ENCODE data around the gene SAMD8. TPM values are rescaled to one million over a fixed set of nuclear protein-coding genes. Genes with fewer than 3 reads are reported as not detected.
"Not testable (repeated sequence)": the region's sequence is repeated elsewhere in the genome, so short reads cannot be mapped to it uniquely, and the experiment has no call there.

SAMD8 gene
- total RNA-seq, 2 experiments from 2014 or later = 13.8 TPM

DNA sequence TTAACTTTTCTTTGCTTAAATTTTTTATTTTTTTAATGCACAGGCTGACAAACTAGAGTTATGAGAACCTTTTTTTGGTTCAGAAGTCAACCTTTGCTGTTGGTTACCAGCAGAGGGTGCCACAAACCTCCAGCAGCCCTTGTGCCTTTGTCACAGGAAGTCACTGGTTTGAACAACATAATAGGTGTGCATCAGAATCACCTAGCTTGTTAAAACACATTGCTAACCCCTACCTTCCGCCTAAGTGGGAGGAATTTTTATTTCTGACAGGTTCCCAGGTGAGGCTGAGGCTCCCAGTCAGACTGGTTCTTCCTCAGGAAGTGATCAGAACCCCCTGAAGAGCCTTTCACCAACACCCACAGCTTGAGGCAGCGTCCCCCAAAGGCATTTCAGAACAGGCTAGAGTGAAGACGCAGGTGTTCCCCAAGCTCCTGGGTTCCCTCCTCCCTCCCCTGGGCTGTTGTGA is 76.5 kb downstream of the SAMD8 start:
- no peaks in the 10 kb centered on the region for H3K9me3 Mint-ChIP-seq (ENCODE audit: low read depth)
- ATAC-seq = peak; percentile 90
- CTCF ChIA-PET = interaction anchor here (0.6 to 7.4 kb wide), 21 partner anchors 10 to 323 kb away, joined by 3 to 126 read pairs (median 8); partner anchors contain the start of genes COMTD1 and VDAC2
- H3K27ac Mint-ChIP-seq = peak overlapping the region; percentile 67
- no peak overlapping the region for H3K4me3 Mint-ChIP-seq
- peaks cover 13% of the 10 kb centered on the region for H3K4me1 Mint-ChIP-seq
- no peaks in the 10 kb centered on the region for H3K27me3 Mint-ChIP-seq
- DNase-seq = peak; percentile 82
- peaks cover 1% of the 10 kb centered on the region for H3K36me3 Mint-ChIP-seq

DNA sequence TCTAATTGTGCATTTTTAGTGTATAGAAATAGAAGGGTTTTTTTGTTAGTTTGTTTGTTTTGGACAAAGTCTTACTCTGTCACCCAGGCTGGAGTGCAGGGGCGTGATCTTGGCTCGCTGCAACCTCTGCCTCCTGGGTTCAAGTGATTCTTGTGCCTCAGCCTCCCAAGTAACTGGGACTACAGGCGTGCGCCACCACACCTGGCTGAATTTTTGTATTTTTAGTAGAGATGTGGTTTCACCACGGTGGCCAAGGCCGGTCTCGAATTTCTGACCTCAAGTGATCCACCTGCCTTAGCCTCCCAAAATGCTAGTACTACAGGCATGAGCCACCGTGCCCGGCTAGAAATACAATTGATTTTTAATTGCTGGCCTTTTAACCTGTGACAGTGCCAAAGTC is 77.1 kb downstream of the SAMD8 start:
- H3K27ac Mint-ChIP-seq; H3K27me3 Mint-ChIP-seq; H3K4me3 Mint-ChIP-seq; ATAC-seq; DNase-seq; H3K36me3 Mint-ChIP-seq; H3K9me3 Mint-ChIP-seq (ENCODE audit: low read depth): not testable (repeated sequence)
- peaks cover 13% of the 10 kb centered on the region for H3K4me1 Mint-ChIP-seq
- CTCF ChIA-PET = interaction anchor here (0.6 to 7.4 kb wide), 19 partner anchors 10 to 323 kb away, joined by 3 to 126 read pairs (median 8); partner anchors contain the start of genes COMTD1 and VDAC2

DNA sequence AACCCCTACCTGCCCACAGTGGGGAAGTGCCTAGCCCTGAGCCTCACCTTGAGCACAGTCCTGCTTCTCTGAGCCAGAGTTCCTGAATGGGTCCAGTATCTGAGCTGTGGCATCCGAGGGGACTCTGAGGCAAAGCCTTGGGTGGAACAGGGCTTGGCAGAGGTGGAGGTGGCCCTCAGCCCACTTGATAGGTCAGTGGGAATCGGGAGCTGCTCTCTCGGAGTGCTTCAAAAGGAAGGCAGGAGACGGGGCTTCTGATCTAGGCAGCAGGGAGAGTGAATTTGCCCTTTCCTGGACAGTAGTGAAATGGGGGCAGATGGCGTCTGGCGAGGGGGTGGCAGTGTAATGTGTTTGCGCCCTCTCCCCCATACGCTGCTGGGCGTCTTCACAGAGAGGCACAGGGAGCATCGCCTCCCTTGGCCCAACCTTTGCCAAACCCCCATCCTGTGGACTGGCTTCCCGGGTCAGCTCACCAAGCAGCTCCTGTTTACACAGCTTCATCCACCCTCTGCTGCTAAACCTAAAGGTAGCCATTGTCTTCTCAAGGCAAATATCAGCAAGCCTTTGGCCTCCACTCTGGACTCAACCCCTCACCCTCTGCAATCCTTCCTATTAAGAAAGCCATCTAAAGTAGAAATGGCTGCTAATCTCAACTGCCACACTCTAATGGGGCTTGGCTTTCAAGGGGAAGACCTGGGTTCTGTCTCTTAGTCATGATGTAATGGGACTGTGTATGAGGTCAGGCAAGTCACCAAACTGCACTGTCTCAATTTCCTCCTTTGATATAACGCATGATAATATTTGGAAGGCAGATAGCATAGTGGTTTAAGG is 78.0 kb downstream of the SAMD8 start:
- no peak for DNase-seq
- peaks cover 1% of the 10 kb centered on the region for H3K36me3 Mint-ChIP-seq
- H3K27ac Mint-ChIP-seq = no peak overlapping the region
- no peaks in the 10 kb centered on the region for H3K9me3 Mint-ChIP-seq (ENCODE audit: low read depth)
- H3K4me3 Mint-ChIP-seq = no peak overlapping the region
- no peak for ATAC-seq
- no peaks in the 10 kb centered on the region for H3K27me3 Mint-ChIP-seq
- CTCF ChIA-PET = interaction anchor here (0.6 to 7.4 kb wide), 6 partner anchors 9 to 46 kb away, joined by 3 to 126 read pairs (median 14); partner anchors contain the start of genes COMTD1 and VDAC2
- peaks cover 13% of the 10 kb centered on the region for H3K4me1 Mint-ChIP-seq

DNA sequence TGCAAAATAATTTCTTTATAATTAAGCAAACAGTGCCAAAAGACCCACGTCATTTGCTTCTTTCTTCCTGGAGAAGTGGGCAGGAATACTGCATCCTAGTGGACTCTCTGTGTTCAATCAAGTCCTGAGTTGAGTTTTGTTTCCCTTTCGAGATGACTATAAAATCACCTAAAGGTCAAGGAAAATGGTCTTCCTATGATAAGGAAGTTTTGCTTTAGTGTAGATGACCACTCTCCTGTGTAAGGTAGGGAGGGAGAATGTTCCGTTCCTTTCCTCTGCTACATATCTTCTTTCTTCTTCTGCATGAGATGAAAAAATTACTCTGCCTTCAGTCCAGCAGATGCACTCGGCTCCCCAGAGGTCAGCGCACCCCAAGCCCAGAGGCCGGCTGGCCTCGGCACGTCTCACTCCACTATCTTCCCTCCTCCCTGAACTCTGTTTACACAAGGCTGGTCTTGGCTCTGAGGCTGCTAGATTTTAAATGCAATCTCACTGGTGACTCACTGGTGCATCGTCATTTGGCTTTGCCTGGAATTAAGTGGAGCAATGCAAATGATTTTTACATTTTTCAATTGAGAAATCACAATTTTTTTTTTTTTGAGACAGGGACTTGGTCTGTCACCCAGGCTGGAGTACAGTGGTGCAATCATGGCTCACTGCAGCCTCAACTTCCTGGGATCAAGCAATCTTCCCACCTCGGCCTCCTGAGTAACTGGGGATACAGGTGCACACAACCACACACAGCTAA is 80.5 kb downstream of the SAMD8 start:
- CTCF ChIA-PET = interaction anchor here (0.8 kb wide), 1 partner anchor 43 kb away, joined by 4 read pairs; no protein-coding TSS in a partner anchor
- H3K36me3 Mint-ChIP-seq = peaks cover 2% of the 10 kb centered on the region
- no peak for ATAC-seq
- DNase-seq = no peak
- peaks cover 6% of the 10 kb centered on the region for H3K4me1 Mint-ChIP-seq
- no peak overlapping the region for H3K4me3 Mint-ChIP-seq
- no peak overlapping the region for H3K27ac Mint-ChIP-seq
- no peaks in the 10 kb centered on the region for H3K27me3 Mint-ChIP-seq
- no peaks in the 10 kb centered on the region for H3K9me3 Mint-ChIP-seq (ENCODE audit: low read depth)

DNA sequence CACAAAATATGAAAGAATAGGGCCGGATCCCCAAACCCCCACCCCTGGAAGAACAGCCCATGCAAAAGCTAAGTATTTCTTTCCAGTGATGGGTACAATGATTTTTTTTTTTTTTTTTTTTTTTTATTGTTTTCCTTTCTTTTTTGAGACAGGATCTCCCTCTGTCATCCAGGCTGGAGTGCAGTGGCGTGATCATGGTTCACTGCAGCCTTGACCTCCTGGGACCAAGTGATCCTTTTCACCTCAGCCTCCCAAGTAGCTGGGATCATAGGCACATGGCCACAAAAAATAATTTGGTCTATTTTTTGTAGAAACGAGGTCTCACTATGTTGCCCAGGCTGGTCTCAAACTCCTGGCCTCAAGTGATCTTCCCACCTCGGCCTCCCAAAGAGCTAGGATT is 83.2 kb downstream of the SAMD8 start:
- not testable (repeated sequence) for H3K27ac Mint-ChIP-seq; H3K4me3 Mint-ChIP-seq; H3K4me1 Mint-ChIP-seq; H3K36me3 Mint-ChIP-seq; ATAC-seq; DNase-seq; H3K27me3 Mint-ChIP-seq; H3K9me3 Mint-ChIP-seq (ENCODE audit: low read depth)
- CTCF ChIA-PET = interaction anchor here (0.7 to 1.1 kb wide), 3 partner anchors 16 to 41 kb away, joined by 3 to 4 read pairs (median 3); partner anchors contain the start of genes COMTD1 and VDAC2

DNA sequence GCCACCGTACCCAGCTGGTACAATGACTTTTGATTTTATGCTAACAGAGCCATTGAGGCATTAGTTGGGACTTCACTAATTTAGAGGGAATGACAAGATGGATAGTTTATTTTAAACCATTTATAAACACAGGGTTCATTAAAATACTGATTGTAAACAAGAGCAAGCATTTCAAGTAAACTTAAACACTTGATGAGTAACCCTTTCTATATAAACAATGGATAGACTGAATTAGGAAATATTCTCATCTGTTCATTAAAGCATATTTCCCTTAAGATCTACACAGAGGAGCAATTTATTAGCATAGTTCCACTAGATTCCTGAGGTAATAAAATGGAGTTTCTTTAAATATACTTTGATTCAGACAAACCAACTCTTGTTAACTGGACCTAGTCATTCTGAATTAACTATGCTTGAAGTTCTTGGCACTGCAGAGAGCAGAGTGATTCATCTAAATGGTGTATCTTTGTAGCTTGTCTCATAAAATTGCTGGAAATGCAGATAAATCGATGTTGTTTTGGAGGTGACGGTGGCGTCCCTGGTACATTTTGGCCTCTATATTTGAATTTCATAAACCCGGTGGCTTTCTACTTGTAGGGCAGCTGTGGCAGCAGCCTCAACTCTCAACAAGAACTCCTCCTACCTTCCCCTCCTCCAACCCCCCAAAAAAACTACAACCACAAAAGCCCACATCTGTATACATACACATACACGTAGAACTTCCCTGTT is 83.7 kb downstream of the SAMD8 start:
- Mint-ChIP-seq H3K27me3 (no peaks in the 10 kb centered on the region), H3K4me3 (no peak overlapping the region), H3K27ac (no peak overlapping the region), H3K36me3 (peaks cover 2% of the 10 kb centered on the region), H3K4me1 (no peaks in the 10 kb centered on the region), H3K9me3 (ENCODE audit: low read depth) (no peaks in the 10 kb centered on the region)
- no peak for ATAC-seq
- no peak for DNase-seq
- CTCF ChIA-PET = interaction anchor here (0.9 to 2.8 kb wide), 5 partner anchors 15 to 41 kb away, joined by 3 to 9 read pairs (median 4); partner anchors contain the start of genes COMTD1 and VDAC2

DNA sequence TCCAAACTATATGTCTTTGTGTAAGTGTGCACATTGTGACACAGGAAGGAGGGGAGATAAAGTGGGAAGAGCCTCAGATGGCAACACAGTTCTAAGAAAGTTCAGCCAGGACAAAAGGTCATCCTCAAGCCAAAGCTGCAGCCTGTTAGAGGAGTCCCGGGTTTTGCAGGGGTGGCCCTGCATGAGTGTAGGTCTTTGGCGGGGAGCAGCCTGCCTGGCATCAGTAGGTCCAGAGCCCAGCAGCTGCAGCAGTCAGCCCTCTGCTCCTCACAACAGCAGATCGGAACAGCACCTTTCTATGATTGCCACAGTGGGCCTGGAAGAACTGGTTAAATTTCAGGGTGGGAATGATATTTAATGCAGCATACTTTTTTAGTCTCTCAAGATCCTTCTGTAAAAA is 85.6 kb downstream of the SAMD8 start:
- no peaks in the 10 kb centered on the region for H3K27me3 Mint-ChIP-seq
- H3K27ac Mint-ChIP-seq = no peak overlapping the region
- no peak for ATAC-seq
- H3K9me3 Mint-ChIP-seq (ENCODE audit: low read depth) = no peaks in the 10 kb centered on the region
- H3K4me1 Mint-ChIP-seq = no peaks in the 10 kb centered on the region
- no peak for DNase-seq
- H3K36me3 Mint-ChIP-seq = peaks cover 2% of the 10 kb centered on the region
- no peak overlapping the region for H3K4me3 Mint-ChIP-seq
- CTCF ChIA-PET = interaction anchor here (1.0 to 5.4 kb wide), 5 partner anchors 9 to 39 kb away, joined by 3 to 46 read pairs (median 6); partner anchors contain the start of genes COMTD1 and VDAC2

DNA sequence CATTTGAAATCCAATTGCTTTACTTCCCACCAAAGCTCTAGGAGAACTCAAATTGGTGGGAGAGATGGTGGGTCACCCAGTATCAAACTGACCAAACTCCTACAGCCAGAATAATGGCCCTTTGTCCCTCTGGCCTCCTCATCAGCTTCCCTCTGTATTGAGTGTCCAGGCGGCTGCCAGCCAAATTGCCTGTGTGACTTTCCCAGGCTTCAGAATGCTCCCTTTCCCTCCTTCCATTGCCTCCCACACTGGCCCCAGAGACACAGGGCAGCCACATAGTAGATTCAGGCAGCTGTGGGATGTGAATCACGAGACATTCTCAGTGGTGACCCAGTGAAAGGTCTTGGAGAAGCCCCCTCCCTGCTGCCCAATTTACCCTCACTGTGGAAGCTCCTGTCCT is 86.5 kb downstream of the SAMD8 start:
- no peaks in the 10 kb centered on the region for H3K4me1 Mint-ChIP-seq
- ATAC-seq (no peak), DNase-seq (no peak)
- no peaks in the 10 kb centered on the region for H3K27me3 Mint-ChIP-seq
- H3K36me3 Mint-ChIP-seq = peaks cover 2% of the 10 kb centered on the region
- no peak overlapping the region for H3K4me3 Mint-ChIP-seq
- no peaks in the 10 kb centered on the region for H3K9me3 Mint-ChIP-seq (ENCODE audit: low read depth)
- CTCF ChIA-PET = interaction anchor here (1.5 to 5.4 kb wide), 3 partner anchors 10 to 38 kb away, joined by 6 to 46 read pairs (median 9); partner anchors contain the start of genes COMTD1 and VDAC2
- H3K27ac Mint-ChIP-seq = no peak overlapping the region

DNA sequence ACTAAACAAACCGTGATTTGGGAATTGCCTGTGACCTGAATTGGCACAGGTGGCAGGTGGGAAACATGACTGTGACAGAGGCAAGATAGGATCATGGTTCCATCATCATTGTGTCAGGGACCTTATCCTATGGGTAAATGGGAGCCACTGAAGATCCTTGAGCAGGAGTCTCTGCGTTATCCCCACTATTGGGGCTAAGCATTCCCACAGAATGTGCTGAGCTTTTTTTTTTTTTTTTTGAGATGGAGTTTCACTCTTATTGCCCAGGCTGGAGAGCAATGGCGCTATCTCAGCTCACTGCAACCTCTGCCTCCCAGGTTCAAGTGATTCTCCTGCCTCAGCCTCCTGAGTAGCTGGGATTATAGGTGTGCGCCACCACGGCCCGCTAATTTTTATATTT is 88.5 kb downstream of the SAMD8 start:
- not testable (repeated sequence) for H3K4me1 Mint-ChIP-seq; ATAC-seq; H3K27me3 Mint-ChIP-seq; DNase-seq; H3K9me3 Mint-ChIP-seq (ENCODE audit: low read depth); H3K4me3 Mint-ChIP-seq; H3K27ac Mint-ChIP-seq; H3K36me3 Mint-ChIP-seq
- CTCF ChIA-PET = interaction anchor here (1.3 to 5.4 kb wide), 3 partner anchors 12 to 36 kb away, joined by 3 to 46 read pairs (median 5); partner anchors contain the start of gene COMTD1

DNA sequence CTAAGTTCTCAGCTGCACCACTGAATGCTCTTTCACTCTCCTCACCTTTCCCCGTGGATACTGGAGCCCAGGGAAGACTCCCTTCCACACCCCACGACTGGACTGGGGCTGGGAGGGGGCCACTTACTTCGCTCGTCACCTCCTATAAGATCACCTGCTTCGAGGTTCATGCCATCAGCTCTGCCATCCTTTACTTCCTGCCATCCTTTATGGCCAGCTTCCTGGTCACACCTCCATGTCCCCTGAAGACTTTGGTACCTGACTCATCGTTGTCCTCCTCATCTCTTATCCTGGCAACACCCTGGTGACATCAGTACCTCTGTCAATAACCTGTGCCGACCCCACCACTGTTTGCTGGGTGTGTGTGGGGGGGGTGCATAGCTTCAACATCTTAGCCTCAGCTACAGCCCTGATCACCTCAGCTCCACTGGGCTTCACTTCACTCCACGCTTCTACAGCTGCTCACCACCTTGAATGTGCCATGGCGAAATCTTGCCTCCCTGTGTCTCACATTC is 90.4 kb downstream of the SAMD8 start:
- CTCF ChIA-PET = interaction anchor here (1.5 kb wide), 1 partner anchor 34 kb away, joined by 4 read pairs; the partner anchor contains the start of gene COMTD1
- ATAC-seq (no peak), DNase-seq (no peak)
- peaks cover 2% of the 10 kb centered on the region for H3K4me1 Mint-ChIP-seq
- no peak overlapping the region for H3K4me3 Mint-ChIP-seq
- H3K36me3 Mint-ChIP-seq = no peaks in the 10 kb centered on the region
- no peaks in the 10 kb centered on the region for H3K9me3 Mint-ChIP-seq (ENCODE audit: low read depth)
- H3K27ac Mint-ChIP-seq = no peak overlapping the region
- no peaks in the 10 kb centered on the region for H3K27me3 Mint-ChIP-seq

DNA sequence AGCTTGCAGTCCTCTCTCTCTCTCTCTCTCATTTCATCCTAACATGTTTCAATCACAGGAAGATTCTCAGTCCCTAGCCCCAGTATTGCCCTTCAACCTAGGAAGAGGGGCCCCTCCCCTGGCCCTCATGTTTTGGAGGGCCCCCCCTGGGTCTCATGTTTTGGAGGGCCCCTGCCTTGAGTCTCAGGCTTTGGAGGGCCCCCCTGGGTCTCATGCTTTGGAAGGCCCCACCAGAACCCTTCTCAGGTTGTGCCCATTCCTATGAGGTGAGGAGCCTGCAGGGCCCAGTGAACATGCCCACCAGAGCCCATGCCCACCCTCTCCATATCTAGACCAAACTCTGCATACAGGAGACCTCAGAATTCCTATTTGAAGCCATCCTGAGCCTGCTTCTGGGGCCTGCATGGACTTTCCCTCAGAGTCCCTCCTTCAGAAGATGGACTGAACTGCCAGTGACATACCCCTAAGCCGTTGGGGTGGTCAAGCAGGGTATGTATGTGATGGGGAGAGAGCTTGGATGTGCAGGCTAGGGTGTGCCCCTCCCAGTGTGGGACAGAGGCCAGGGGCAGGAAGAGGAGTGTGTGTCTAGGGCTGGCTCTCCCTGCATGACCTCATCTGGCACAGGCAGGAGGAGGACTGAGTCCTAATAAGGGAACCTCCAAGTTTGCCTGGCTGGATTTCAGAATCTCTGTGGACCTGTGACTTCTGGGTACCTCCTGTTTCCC is 91.0 kb downstream of the SAMD8 start:
- DNase-seq (no peak), ATAC-seq (no peak)
- H3K4me3 Mint-ChIP-seq = no peak overlapping the region
- CTCF ChIA-PET = interaction anchor here (1.0 to 1.5 kb wide), 2 partner anchors 14 to 33 kb away, joined by 3 to 4 read pairs; partner anchors contain the start of gene COMTD1
- H3K9me3 Mint-ChIP-seq (ENCODE audit: low read depth) = no peaks in the 10 kb centered on the region
- no peaks in the 10 kb centered on the region for H3K36me3 Mint-ChIP-seq
- no peaks in the 10 kb centered on the region for H3K27me3 Mint-ChIP-seq
- H3K4me1 Mint-ChIP-seq = peaks cover 3% of the 10 kb centered on the region
- no peak overlapping the region for H3K27ac Mint-ChIP-seq
